Measurements from ENCODE around the gene CCDC33.
"Not testable (repeated sequence)": the region's sequence is repeated elsewhere in the genome, so short reads cannot be mapped to it uniquely, and the experiment has no call there.

The CCDC33 gene

DNA sequence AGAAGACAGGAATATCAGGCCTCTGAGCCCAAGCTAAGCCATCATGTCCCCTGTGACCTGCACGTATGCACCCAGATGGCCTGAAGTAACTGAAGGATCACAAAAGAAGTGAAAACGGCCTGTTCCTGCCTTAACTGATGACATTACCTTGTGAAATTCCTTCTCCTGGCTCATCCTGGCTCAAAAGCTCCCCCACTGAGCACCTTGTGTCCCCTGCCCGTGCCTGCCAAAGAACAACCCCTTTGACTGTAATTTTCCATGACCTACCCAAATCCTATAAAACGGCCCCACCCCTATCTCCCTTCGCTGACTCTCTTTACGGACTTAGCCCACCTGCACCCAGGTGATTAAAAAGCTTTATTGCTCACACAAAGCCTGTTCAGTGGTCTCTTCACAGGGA is 123.2 kb downstream of the CCDC33 start:
- not testable (repeated sequence) for DNase-seq (ENCODE audit: low read depth in 2 of 2)

DNA sequence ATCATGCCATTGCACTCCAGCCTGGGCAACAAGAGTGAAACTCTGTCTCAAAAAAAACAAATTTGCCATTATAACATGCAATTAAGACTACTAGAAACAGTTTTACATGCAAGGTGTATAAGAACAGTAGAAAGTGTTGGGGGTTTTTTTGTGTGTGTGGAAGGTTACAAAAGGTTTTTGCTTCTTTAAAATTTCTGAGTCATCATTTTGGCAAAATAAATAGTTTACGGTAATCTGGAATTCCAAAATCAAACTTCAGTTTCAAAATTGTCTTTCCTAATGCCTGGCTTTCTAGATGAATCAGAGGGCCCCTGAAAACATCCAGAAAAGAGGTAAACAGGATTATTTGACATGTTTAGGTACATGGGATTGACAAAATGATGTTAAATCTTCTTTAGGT is 124.7 kb downstream of the CCDC33 start:
- DNase-seq (ENCODE audit: low read depth in 2 of 2) = not testable (repeated sequence)

DNA sequence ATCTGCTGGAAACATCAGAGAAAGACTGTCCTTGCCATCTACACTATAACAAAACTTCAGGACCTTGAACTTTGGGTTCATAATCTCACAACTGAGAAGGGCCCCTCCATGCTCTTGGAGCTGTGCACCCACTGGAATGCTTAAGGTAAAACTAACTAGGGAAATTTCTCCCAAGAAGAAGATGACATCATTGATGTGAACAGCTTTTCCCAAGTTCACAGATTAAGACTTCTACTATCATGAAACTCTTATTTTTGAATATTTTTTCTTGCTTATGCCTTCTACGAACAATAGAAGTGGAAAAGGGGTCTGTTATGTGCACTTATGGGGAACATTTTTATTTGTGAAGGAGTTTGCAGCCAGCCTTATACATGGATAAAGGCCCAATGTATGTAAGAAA is 126.4 kb downstream of the CCDC33 start:
- DNase-seq (ENCODE audit: low read depth in 2 of 2) = no peak

DNA sequence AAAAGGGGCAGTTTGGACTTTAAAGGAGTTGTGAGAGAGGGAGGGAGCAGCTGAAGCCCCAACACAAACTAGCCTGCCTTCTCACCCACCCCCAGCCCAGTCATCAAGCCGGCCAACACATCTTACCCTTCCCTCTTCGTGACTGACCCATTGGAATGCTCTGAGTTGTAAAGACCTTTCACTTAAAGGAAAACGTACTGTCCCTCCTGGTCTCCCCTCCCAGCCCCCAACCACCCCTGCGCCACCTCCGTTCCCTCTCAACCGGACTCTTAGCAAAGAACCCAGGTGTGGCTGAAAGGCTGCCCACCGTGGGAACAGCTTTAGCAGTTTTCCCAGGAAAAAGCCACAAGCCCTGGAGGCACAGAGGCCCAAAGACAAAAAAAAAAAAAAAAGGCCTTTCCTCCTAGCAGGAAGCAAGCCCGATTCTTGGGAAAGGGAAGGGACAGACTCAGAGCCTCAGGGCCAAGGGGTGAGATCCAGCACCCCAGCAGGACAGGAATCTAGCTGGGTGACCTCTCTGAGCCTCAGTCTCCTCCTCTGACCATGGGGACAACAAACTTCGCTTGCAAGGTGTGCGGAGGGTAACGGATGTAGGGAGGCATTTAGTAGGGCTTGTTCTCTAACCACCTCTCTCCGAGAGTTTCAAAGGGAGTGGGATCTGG is 128.9 kb downstream of the CCDC33 start:
- DNase-seq (ENCODE audit: low read depth in 2 of 2) = no peak

DNA sequence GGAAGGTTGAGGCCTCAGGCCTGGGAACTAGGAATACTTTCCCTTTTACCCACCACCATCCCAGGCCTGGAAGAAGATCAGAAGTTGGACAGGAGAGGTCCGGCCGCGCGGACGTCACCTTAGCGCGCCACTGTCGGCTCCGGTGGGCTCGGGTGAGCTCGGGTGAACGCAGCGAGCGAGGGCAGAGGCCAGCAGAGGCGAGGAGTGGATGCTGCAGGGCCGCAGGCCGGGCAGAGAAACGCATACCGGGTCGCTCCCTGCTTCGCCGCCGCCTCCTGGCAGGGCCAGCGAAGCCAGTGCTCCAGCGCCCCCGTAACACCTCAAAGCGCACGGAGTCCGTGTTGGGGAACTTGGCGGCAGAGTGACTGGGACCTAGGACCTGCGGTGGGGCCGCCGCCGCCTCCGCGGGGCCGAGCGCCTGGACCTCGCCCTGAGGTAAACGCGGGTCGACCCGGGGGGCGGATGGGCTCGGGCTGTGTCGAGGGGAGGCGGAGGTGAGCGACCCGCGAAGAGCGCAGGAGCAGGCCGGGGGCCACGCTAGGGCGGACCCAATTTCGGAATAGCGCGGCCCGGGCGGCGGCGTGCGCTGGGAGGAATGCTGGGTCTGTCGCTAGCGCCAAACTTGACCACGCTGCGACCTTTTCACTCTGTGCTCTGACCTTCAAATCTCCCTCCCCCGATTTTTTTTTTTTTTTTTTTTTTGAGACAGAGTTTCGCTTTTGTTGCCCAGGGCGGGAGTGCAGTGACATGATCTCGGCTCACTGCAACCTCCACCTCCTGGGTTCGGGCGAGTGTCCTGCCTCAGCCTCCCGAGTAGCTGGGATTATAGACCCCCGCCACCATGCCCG is 129.7 kb downstream of the CCDC33 start:
- DNase-seq (ENCODE audit: low read depth in 2 of 2) = no peak

DNA sequence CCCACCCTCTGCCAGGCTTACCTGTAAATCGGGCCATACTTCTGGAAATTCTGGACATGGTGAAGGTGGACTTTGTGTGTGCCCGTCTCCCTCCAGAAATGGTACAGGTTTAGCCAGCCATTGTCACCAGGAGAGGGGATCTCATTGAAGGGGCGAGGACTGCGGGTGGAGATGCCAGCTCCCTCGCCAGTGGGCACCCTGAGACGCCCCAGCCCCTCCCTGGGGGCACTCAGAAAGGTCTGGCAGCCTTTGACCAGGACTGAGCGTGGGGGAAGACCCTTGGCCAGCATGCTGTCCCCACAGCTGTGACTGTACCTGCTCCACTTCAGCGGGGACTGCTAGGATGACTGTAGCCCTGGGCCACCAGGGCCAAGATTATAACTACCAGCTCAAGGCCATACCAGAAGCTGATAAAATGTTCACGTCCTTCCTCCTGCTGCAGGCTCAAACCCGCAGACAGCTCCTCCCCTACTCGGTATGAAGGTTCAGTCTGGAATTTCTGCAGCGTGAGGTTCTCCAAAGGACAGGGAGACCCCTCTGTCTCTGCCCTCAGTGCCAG is 131.2 kb downstream of the CCDC33 start, which contains the start of gene CYP11A1:
CYP11A1 (minus strand) TSS at position 351 of the 559 bp plus-strand sequence; CDS start at position 290, 61 bp downstream.
- no peak for DNase-seq (ENCODE audit: low read depth in 2 of 2)

DNA sequence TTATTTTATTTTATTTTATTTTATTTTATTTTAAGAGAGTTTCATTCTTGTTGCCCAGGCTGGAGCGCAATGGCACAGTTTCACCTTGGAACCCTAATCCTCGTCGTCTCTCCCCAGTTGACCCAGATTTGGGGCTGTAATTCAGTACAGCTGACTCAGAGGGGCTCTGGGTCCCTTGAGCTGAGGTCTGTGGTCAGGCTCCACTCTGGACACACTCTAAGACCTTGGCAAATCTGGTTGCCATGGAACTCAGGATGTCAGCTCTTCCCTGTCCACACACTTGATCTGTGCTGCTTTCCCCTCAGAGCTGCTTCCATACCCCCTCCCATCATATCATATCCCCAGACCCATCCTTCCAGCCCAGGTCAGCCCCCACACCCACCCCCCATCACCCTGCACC is 132.0 kb downstream of the CCDC33 start:
- DNase-seq (ENCODE audit: low read depth in 2 of 2) = no peak

DNA sequence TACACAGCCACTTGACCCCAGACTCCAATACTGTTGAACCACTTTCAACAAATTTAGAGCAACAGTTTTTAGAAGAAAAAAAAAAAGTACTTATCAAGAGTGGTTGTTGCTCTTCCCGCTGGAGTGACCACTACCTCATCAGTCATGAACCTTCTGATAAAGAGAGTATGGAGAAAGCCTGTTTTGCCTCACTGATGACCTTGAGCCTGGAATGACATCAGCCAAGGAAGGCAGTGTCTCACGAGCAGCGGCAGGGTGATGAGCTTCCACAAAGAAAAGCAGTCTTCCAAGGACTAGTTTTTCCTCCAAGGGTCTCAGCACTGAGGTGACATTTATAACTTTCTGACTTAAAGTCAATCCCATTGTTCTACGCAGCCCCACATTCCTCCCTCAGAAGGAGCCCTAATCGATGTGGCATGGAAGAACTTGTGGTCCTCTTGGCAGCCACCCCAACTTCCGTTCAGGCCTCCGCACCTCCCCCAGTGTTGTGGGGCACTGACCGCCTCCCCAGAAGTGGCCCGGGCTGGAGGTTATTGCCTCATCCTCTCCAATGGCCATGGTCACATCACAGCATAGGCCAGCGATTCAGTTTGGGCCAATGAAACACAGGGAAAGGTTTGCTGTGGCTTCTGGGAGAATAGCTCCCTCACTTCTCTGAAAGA is 133.1 kb downstream of the CCDC33 start:
- DNase-seq (ENCODE audit: low read depth in 2 of 2) = no peak

DNA sequence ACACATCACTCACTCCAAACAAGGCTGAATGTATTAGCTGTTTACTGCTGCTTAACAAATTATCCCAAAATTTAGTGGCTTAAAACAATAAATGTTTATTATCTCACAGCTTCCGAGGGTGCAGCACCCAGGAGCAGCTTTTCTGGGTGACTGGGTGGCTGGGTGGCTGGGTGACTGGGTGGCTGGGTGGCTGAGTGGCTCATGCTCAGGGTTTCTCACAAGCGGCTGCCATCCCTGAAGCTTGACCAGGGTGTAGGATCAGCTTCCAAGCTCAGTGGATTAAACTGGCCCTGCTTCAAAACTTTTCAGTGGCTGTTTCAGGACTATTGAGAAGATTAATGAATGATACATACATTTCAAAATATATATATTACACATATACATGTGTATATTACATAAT is 133.6 kb downstream of the CCDC33 start:
- no peak for DNase-seq (ENCODE audit: low read depth in 2 of 2)

DNA sequence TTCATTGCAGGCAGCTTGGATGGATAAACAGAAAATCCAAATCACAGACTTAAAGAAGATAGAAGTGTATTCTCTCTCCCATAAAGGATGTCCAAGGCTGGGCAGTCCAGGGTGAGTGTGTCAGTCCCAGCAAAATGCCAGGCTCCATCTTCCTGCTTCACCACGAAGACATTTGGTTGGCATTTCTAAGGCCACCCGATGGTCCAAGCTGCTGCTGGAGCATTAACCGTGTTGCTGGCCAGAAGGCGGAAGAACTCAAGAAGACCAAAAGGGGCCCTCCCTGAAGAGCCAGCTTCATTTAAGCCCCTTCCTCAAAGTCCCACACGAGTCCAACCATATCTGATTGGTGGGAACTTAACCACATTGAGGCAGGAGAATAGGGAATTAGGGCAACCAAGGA is 134.3 kb downstream of the CCDC33 start:
- DNase-seq (ENCODE audit: low read depth in 2 of 2) = no peak

DNA sequence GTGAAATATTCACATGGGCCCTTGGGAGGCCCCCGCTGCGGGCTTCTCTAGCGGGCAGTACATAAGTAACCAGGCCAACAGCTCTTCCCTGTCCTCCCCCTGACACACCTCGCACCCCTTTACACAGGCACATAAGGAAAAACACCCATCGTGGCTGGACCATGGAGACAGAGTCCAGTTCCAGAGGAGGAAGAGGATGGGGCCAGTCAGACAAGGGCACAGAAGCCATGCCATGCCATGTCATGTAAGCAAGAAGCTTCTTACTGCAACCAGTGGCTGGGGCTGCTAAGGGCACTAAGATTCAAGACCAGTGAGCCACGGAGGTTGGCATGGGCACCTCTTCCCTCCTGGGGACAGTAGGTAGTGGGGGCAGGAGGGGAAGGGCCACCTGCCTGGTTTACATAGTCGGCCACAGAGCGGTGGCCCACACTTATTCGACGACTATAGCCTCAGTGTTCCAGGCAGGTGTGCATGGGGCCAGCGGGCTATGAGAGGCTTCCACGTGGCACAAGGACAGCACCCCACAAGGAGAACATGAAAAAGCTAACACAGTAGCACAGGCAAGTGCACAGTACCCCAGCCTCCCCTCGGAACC is 137.0 kb downstream of the CCDC33 start:
- DNase-seq (ENCODE audit: low read depth in 2 of 2) = no peak

DNA sequence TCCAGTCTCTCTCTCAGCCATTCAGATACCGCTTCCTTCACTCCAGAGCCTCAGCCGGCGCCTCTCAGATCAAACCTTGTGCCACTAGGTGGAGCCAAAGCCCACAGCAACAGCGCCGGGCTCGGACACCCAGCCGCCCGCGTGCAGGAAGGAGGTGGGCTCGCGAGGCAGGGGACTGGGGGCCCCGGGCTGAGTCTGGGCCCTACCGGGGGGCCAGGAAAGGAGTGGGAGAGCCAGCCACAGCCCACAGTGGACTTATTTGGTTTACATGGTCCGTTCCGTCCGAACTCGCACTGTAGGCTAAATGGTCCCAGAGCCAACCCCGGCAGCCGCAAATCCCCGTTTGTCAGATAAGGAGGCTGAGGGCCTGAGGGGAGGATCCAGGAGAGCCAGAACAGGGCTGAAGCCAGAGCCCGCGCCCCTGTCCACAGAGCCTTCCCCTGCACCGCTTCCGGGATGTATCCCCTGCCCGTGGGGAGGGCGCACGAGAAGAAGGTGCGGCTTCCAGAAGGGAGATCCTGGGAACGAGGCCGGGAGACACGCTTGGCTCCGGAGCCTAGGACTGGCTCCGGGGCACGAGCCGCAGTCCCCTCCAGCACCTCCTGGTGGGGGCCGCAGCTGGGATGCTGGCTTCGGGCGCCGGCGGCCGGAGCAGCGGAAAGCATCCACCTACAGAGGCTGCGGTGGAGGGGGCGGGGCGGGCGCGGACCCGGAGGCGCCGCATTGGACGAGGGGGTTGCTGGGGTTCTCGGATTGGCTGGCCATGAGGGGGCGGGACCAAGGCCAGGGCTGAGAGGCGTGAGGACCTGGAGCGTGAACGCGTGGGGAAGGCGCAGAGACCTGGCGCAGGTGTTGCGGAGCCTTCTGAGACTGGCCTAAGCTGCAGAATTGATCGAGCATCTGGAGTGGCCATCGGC is 137.9 kb downstream of the CCDC33 start:
- peak; percentile 83 to 93 for DNase-seq (ENCODE audit: low read depth in 2 of 2)

DNA sequence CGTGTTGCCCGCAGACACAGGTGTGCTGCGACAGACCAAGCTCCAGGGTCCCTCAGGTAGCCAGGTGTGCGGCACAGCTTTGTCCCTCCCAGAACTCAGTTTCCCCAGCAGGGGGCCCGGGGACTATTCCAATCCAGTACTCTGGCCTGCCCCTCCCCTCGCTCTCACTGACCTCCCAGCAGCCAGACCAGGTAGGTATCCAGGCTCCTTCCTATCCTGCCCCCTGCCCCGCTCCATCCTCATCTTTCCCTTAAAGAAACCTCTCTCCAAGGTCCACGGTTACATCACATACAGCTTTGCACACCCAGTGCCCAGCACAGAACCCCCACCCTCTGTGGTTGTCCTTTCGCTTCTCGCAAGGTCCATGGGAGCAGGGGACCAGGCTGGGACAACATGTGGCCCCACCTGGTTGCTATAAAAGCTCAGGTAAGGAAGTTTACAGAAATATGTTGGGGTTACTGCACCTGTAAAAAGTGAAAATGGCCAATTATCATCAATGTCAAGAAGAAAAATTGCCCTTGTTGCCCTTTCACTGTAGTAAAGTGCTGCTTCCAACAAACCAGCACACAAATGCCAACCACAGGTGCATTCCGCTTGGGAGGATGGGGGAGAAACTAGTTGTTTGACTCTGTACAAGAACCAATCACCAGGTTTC is 138.6 kb downstream of the CCDC33 start:
- no peak for DNase-seq (ENCODE audit: low read depth in 2 of 2)

DNA sequence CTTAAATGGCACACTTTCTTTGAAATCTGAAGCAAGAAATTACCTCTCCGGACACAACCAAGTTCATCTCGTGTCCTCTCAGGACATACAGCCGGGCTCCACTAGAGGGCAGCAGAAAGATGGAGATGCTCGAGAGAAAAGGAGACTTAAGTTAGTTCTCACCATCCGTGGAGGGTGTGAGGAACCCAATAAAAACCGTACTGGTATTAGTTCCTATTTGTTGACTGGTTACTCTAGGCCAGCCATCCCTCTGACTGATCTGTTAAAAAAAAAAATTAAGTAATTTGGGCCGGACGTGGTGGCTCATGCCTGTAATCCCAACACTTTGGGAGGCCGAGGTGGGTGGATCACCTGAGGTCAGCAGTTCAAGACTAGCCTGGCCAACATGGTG is 139.2 kb downstream of the CCDC33 start:
- peak; percentile 61 to 72 for DNase-seq (ENCODE audit: low read depth in 2 of 2)

DNA sequence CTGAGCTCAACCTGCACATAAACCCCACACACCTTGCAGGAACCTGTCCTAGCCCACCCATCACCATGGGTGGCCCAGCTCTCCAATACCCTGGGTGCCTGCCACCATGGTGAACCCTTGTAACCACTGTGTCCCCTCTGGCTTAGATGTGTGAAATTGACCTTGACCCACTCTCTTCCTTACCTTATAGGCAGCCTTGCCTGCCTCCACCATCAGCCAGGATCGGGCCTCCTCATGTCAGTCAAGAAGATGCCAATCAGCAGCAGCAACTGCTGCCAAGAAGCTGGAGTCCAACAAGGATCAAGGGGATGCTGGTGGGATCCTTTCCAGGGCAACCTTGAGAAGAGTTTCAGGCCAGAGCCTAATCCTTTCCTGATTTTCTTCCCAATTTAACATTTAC is 140.1 kb downstream of the CCDC33 start:
- no peak for DNase-seq (ENCODE audit: low read depth in 2 of 2)

DNA sequence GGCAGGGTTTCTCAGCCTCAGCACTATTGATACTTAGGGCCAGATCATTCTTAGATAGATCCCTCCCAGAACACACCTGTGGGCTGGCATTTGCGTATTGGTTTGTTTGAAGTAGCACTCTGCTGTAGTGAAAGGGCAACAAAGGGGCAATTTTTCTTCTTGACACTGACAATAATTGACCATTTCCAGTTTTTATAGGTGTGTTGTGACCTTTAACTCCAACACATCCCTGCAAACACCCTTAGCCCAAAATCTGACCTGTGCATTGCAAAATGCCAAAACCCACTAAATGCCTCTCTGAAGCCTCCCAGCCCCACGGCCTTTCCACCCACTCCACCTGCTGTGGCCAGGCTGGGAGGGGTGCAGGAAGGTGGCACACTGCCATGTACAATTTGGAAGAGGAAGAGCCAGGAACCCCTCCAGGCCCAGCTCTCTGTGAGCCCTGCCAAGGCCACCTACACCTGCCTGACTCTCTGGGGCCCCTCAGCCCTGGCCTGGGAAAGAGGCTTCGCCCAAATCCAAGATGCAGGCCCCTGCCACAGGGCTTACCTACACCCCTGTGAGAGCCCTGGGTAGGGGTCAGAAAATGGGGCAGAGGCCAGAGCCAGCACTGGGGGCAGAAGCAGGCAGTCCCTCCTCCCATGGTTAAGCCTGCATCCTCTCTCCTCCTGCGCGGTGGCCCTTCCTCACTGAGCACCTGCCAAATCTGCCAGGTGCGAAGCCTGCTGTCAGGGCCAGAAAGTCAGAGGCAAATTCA is 140.9 kb downstream of the CCDC33 start:
- no peak for DNase-seq (ENCODE audit: low read depth in 2 of 2)

DNA sequence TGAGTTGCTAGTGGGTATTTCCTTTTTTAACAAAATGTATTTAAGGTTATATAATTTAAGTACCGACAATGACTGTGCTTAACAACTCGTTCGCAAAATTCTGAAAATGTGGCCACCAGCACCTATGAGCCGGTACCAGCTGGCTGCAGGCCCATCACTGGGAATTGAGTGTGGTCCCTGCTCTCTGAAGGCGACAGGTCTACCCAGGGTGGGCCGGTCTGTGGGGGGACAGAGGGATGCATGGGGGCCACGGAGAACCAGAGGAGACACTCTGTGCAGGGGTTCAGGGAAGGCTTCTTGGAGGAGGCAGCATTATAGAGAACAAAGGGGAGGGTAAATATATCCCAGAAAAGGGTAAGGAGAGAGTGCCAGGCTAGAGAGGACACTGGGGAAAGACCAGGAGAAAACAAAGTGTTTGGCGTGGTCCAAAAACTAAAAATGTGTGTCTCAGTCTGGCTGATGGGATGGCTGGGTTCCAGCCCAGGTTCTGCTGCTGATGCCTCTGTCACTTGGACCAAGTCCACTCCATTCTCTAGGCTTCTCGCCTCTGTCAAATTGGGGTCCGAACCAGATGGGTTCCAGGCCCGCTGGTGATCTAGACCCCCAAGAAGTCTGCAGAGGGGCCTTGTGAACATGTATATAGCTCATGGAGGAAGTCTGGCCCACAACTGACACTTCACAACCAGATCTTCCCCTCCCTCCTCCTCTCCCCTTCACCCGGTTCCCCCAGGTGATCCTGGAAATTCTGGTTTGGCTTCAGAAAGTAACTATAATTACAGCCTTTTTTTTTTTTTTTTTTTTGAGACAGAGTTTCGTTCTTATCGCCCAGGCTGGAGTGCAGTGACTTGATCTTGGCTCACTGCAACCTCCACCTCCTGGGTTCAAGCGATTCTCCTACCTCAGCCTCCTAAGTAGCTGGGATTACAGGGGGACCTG is 142.0 kb downstream of the CCDC33 start:
- DNase-seq (ENCODE audit: low read depth in 2 of 2) = no peak

DNA sequence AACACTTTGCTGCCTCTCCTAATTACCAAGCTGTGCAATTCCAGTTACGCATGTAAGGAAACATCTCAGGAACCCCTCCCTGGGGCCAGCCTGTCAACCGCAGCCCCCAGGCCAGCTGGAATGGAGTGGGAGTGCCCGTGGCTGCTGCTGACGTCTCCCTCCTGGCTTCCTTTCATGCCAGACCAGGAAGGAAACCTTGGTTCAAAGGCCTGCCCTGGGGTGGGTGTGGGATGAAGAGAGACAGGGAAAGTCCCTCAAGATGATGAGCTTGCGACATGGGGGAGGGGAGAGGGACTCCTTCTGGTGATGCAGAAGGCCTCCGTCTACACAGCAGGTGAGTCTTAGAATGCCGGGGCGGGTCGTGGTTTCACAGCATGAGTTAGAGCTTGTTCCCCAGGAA is 142.7 kb downstream of the CCDC33 start:
- no peak for DNase-seq (ENCODE audit: low read depth in 2 of 2)
